A549 (cell line): ENCODE data around the gene SKAP1. TPM values are rescaled to one million over a fixed set of nuclear protein-coding genes. Genes with fewer than 3 reads are reported as not detected.
"Not testable (repeated sequence)": the region's sequence is repeated elsewhere in the genome, so short reads cannot be mapped to it uniquely, and the experiment has no call there.

Experiments used
- ATAC-seq, 2 experiments: fragments of 200-7000 bp in 1 of 2; fragments of >200 bp in 1 of 2; cut with Nextera tagmentation in 1 of 2; cut with Tn5 transposase in 1 of 2; 3 replicates each; pipeline versions ENCODE4 v1.8.0 to v1.9.1; 2018 to 2020; ENCODE audit warnings: mild to moderate bottlenecking in 1 of 2, moderate library complexity in 1 of 2
- CTCF ChIA-PET: fragments of 300-600 bp; sonication (Branson Sonifier 250); formaldehyde crosslinking; extraction: SDS; loops from one replicate; lab custom pipeline; 2021; ENCODE audit warnings: antibody characterized with exemption, inconsistent platforms; lab: Yijun Ruan, JAX
- POLR2A ChIA-PET: fragments of 350-600 bp; formaldehyde crosslinking; extraction: SDS; loops from one replicate; lab custom pipeline; 2021; ENCODE audit warnings: antibody characterized with exemption, inconsistent platforms; lab: Yijun Ruan, JAX
- DNase-seq, 2 experiments: peaks; one replicate each; pipeline versions ENCODE4 v3.0.0 to v3.0.0-alpha.2; 2011 to 2016; ENCODE audit warnings: low read depth in 1 of 2, low spot score in 1 of 2
- FAIRE-seq: peaks from 2 replicates; lab custom pipeline; 2011; peaks lifted over from hg19 to GRCh38; lab: Jason Lieb, UNC
- H3K27ac ChIP-seq, 2 experiments: fragments of >200 bp; sonication (Bioruptor Twin); formaldehyde crosslinking; 3 replicates each; pipeline ENCODE4 v1.5.1; 2016 to 2017
- H3K4me1 ChIP-seq: fragments of >200 bp; sonication (Bioruptor Twin); formaldehyde crosslinking; 3 replicates; pipeline ENCODE4 v1.6.1; 2016
- H3K4me2 ChIP-seq: fragments of >200 bp; sonication (Bioruptor Twin); formaldehyde crosslinking; 3 replicates; pipeline ENCODE4 v1.6.1; 2016
- H3K4me3 ChIP-seq: fragments of >200 bp; sonication (Bioruptor Twin); formaldehyde crosslinking; 3 replicates; pipeline ENCODE4 v1.5.1; 2016
- H3K9me3 ChIP-seq: fragments of >200 bp; sonication (Bioruptor Twin); formaldehyde crosslinking; 3 replicates; pipeline ENCODE4 v1.6.1; 2016
- BHLHE40 ChIP-seq: IDR thresholded peaks from 2 replicates; pipeline ENCODE4 v1.6.1; 2012; ENCODE audit warnings: low read depth, low read length, inconsistent platforms
- CBX8 ChIP-seq: fragments of 200-600 bp; sonication (generic); IDR thresholded peaks from 2 replicates; pipeline ENCODE4 v1.6.1; 2016
- EHMT2 ChIP-seq: fragments of 200-600 bp; sonication (generic); IDR thresholded peaks from 2 replicates; pipeline ENCODE4 v1.6.1; 2016; ENCODE audit warnings: antibody characterized with exemption, low read depth, mild to moderate bottlenecking, moderate library complexity
- GATA3 ChIP-seq: IDR thresholded peaks from 2 replicates; pipeline ENCODE4 v1.6.1; 2012; ENCODE audit warnings: borderline replicate concordance
- HOXB5 ChIP-seq: fragments of 250-450 bp; sonication (Bioruptor Pico); IDR thresholded peaks from 2 replicates; pipeline ENCODE4 v1.5.0; 2020; ENCODE audit warnings: mild to moderate bottlenecking, moderate library complexity
- JUN ChIP-seq, 2 experiments: fragments of >200 bp; sonication (Bioruptor Twin); formaldehyde crosslinking; IDR thresholded peaks; 2 replicates in 1 of 2; 3 replicates in 1 of 2; pipeline ENCODE4 v1.6.1; 2016 to 2017
- JUNB ChIP-seq: fragments of >200 bp; sonication (Bioruptor Twin); formaldehyde crosslinking; IDR thresholded peaks from 2 replicates; pipeline ENCODE4 v1.6.1; 2016
- KDM1A ChIP-seq: fragments of 200-600 bp; sonication (generic); IDR thresholded peaks from 2 replicates; pipeline ENCODE4 v1.6.1; 2016; ENCODE audit warnings: low read depth, mild to moderate bottlenecking
- POLR2AphosphoS2 ChIP-seq: conservative IDR thresholded peaks from 2 replicates; pipeline ENCODE4 v1.6.1; 2012; ENCODE audit warnings: low read length, improper control_type of control experiment, inconsistent platforms
- RAD21 ChIP-seq, 2 experiments: fragments of >200 bp in 1 of 2; sonication (Bioruptor Twin) in 1 of 2; formaldehyde crosslinking in 1 of 2; IDR thresholded peaks in 1 of 2; conservative IDR thresholded peaks in 1 of 2; 2 replicates in 1 of 2; 3 replicates in 1 of 2; pipeline ENCODE4 v1.6.1; 2012 to 2018; ENCODE audit warnings: inconsistent platforms in 1 of 2
- RNF2 ChIP-seq: fragments of 200-600 bp; sonication (generic); IDR thresholded peaks from 2 replicates; pipeline ENCODE4 v1.6.1; 2016; ENCODE audit warnings: low read depth, mild to moderate bottlenecking, antibody characterized with exemption, moderate library complexity, borderline replicate concordance
- SREBF2 ChIP-seq: fragments of 450-650 bp; IDR thresholded peaks from 2 replicates; pipeline ENCODE4 v1.6.1; 2014; ENCODE audit warnings: mild to moderate bottlenecking, moderate library complexity
- ZC3H11A ChIP-seq: fragments of 450-650 bp; IDR thresholded peaks from 2 replicates; pipeline ENCODE4 v1.6.1; 2014; ENCODE audit warnings: antibody characterized with exemption, mild to moderate bottlenecking
- ZNF302 ChIP-seq: fragments of 250-450 bp; sonication (Bioruptor Pico); IDR thresholded peaks from 2 replicates; pipeline ENCODE4 v1.9.0; 2021; ENCODE audit warnings: inconsistent platforms, mild to moderate bottlenecking, moderate library complexity
- WGBS: methylation state at CpG from one replicate; pipeline ENCODE4 v1.1.6; 2017; ENCODE audit errors: missing lambda C conversion rate; 5-methylcytosine and 5-hydroxymethylcytosine counted together
- polyA plus RNA-seq, 4 experiments: library from polyadenylated mRNA; depleted of rRNA in 3 of 4; stranded (reverse); fragments of >200 nt; fragmentation: RNase III in 1 of 4; extraction: RNeasy Plus Mini Kit Qiagen cat#74134 plus additional on column Dnase treatment in 1 of 4; gene quantifications; 2 replicates in 3 of 4; 3 replicates in 1 of 4; pipeline ENCODE4 v1.2.3, GENCODE V29; 2011 to 2017
- TF ChIP-seq, protein P1 (sequence below): fragments of >200 bp; sonication (Bioruptor Twin); formaldehyde crosslinking; IDR thresholded peaks from 3 replicates; pipeline ENCODE4 v1.5.1; 2016
- TF ChIP-seq, protein P2 (sequence below): IDR thresholded peaks from 2 replicates; pipeline ENCODE4 v1.6.1; 2012
- TF ChIP-seq, protein P3 (sequence below): fragments of 150-350 bp; IDR thresholded peaks from 2 replicates; pipeline ENCODE4 v1.6.1; 2014; ENCODE audit warnings: low read depth, mild to moderate bottlenecking, low read length

SKAP1 gene
- polyA plus RNA-seq, 2 of the 4 experiments (the other 2 are of a cell fraction) = 0.14 to 0.78 TPM

DNA sequence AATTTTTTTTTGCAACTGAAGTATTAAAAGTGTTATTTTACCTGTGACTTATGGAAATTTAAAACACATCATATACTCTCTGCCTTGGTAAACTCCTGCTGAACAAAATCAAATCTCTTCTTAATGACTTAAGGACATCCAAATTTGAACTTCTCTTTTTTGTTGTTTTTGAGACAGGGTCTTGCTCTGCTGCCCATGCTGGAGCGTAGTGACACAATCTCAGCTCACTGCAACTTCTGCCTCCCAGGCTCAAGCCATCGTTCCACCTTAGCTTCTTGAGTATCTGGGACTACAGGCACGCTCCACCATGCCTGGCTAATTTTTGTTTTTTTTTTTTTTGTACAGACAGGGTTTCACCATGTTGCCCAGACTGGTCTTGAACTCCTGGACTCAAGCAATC lies 56.1 kb downstream of the SKAP1 start:
- no peak overlapping the region for H3K4me2 ChIP-seq
- ChIA-PET POLR2A (no interaction called here), CTCF (interaction anchor here (0.6 to 2.8 kb wide), 10 partner anchors 9 to 276 kb away, joined by 3 to 10 read pairs (median 3); no protein-coding TSS in a partner anchor)
- DNase-seq = no peak
- WGBS = 55% methylated on average over 3 of the region's 3 CpGs
- H3K4me1 ChIP-seq = no peaks in the 10 kb centered on the region
- H3K4me3 ChIP-seq = no peak overlapping the region
- H3K27ac ChIP-seq = no peak overlapping the region
- ATAC-seq = no peak
- no peaks in the 10 kb centered on the region for H3K9me3 ChIP-seq
- FAIRE-seq = no peak
- TF ChIP-seq, protein P1, sequence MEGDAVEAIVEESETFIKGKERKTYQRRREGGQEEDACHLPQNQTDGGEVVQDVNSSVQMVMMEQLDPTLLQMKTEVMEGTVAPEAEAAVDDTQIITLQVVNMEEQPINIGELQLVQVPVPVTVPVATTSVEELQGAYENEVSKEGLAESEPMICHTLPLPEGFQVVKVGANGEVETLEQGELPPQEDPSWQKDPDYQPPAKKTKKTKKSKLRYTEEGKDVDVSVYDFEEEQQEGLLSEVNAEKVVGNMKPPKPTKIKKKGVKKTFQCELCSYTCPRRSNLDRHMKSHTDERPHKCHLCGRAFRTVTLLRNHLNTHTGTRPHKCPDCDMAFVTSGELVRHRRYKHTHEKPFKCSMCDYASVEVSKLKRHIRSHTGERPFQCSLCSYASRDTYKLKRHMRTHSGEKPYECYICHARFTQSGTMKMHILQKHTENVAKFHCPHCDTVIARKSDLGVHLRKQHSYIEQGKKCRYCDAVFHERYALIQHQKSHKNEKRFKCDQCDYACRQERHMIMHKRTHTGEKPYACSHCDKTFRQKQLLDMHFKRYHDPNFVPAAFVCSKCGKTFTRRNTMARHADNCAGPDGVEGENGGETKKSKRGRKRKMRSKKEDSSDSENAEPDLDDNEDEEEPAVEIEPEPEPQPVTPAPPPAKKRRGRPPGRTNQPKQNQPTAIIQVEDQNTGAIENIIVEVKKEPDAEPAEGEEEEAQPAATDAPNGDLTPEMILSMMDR = no peak
- TF ChIP-seq, protein P2, sequence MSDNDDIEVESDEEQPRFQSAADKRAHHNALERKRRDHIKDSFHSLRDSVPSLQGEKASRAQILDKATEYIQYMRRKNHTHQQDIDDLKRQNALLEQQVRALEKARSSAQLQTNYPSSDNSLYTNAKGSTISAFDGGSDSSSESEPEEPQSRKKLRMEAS = no peak
- TF ChIP-seq HOXB5 (CRISPR knock-in tag) (no peak), CBX8 (no peak), RAD21 (conservative IDR thresholded peaks at IDR 0.05 in 1 of 2, IDR thresholded peaks at IDR 0.05 in 1 of 2) (no peak), EHMT2 (no peak), ZNF302 (no peak), GATA3 (no peak), SREBF2 (no peak), KDM1A (no peak), POLR2AphosphoS2 (no peak), ZC3H11A (no peak), BHLHE40 (no peak), JUNB (no peak), JUN (IDR thresholded peaks at IDR 0.05) (no peak), RNF2 (no peak)
- TF ChIP-seq, protein P3, sequence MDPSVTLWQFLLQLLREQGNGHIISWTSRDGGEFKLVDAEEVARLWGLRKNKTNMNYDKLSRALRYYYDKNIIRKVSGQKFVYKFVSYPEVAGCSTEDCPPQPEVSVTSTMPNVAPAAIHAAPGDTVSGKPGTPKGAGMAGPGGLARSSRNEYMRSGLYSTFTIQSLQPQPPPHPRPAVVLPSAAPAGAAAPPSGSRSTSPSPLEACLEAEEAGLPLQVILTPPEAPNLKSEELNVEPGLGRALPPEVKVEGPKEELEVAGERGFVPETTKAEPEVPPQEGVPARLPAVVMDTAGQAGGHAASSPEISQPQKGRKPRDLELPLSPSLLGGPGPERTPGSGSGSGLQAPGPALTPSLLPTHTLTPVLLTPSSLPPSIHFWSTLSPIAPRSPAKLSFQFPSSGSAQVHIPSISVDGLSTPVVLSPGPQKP = no peak

DNA sequence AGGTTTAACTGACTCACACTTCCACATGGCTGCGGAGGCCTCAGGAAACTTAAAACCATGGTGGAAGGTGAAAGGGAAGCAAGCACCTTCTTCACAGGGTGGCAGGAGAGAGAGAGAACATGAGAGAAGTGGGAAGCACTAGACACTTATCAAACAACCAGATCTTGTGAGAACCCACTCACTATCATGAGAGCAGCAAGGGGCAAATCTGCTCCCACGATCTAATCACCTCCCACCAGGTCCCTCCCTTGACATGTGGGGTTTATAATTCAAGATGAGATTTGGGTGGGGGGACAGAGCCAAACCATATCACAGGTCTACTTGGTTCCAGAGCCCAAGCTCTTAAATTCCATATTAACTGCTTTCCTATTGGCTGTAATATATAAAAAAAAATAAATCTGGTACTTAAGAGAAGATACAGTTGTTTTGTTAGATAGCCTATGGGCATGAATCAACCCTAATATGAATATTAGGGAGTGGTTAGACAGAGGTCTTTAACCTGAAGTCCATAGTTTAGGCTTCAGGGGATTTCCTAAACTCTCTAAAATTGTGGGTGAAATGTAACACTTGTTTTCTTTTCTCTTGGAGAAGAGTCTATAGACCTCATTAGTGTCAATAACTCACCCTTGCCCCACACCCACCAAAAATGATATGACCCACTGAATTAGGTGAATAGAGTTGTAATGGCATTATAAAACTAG lies 56.7 kb downstream of the SKAP1 start:
- no peaks in the 10 kb centered on the region for H3K4me1 ChIP-seq
- H3K27ac ChIP-seq = no peak overlapping the region
- ChIA-PET POLR2A (no interaction called here), CTCF (interaction anchor here (0.6 to 2.6 kb wide), 13 partner anchors 10 to 276 kb away, joined by 3 to 9 read pairs (median 3); no protein-coding TSS in a partner anchor)
- no peak overlapping the region for H3K4me2 ChIP-seq
- 58% methylated on average over 2 of the region's 2 CpGs for WGBS
- H3K9me3 ChIP-seq = no peaks in the 10 kb centered on the region
- FAIRE-seq = no peak
- no peak for TF ChIP-seq BHLHE40
- no peak for ATAC-seq
- DNase-seq = no peak
- H3K4me3 ChIP-seq = no peak overlapping the region

DNA sequence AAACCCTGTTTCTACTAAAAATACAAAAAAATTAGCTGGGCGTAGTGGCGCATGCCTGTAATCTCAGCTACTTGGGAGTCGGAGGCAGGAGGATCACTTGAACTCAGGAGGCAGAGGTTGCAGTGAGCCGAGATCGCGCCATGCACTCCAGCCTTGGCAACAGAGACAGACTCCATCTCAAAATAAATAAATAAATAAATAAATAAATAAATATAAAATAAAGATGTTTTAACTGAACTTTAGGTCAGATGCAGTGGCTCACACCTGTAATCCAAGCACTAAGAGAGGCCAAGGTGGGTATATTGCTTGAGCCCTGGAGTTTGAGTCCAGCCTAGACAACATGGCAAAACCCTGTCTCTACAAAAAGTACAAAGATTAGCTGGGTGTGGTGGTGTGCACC lies 61.0 kb downstream of the SKAP1 start:
- DNase-seq, FAIRE-seq, H3K4me3 ChIP-seq, H3K4me1 ChIP-seq, ATAC-seq, H3K4me2 ChIP-seq, H3K27ac ChIP-seq, H3K9me3 ChIP-seq, POLR2A ChIA-PET: not testable (repeated sequence)
- CTCF ChIA-PET = interaction anchor here (0.7 to 1.7 kb wide), 3 partner anchors 17 to 153 kb away, joined by 4 to 6 read pairs (median 5); no protein-coding TSS in a partner anchor
- 93% methylated on average over 6 of the region's 6 CpGs for WGBS
